SK-N-SH (cell line): ENCODE data around the gene THAP8. TPM values are rescaled to one million over a fixed set of nuclear protein-coding genes. Genes with fewer than 3 reads are reported as not detected.

ENCODE experiments used
- CTCF ChIA-PET: fragments of 300-600, 350-600 bp; formaldehyde crosslinking; extraction: SDS; loops from one replicate; lab custom pipeline; 2021; lab: Yijun Ruan, JAX
- POLR2A ChIA-PET: fragments of 350-600 bp; sonication (Branson Sonifier 250); formaldehyde crosslinking; extraction: SDS; loops from one replicate; lab custom pipeline; 2020; ENCODE audit warnings: antibody characterized with exemption, inconsistent platforms; lab: Yijun Ruan, JAX
- DNase-seq: peaks from one replicate; pipeline ENCODE4 v3.0.0; 2012
- H2AFZ ChIP-seq: fragments of 200-600 bp; sonication (generic); 2 replicates; pipeline ENCODE4 v1.8.1; 2016; ENCODE audit warnings: antibody characterized with exemption, mild to moderate bottlenecking, low read depth
- H3F3A ChIP-seq: fragments of 200-600 bp; sonication (generic); replicated peaks from 2 replicates; pipeline ENCODE3; 2016; ENCODE audit warnings: antibody characterized with exemption, mild to moderate bottlenecking; ENCODE audit not compliant: insufficient read depth
- H3K27ac ChIP-seq, 2 experiments: fragments of 200-500 bp in 1 of 2; fragments of 200-600 bp in 1 of 2; sonication (Bioruptor generic) in 1 of 2; sonication (generic), shearing (Covaris generic) in 1 of 2; 2 replicates each; pipeline versions ENCODE4 v1.5.1 to v1.6.1; 2014 to 2016; ENCODE audit warnings: low read depth in 2 of 2, inconsistent platforms in 1 of 2, low read length in 1 of 2, mild to moderate bottlenecking in 1 of 2, mixed read lengths in 1 of 2
- H3K27me3 ChIP-seq: fragments of 200-600 bp; sonication (generic), shearing (Covaris generic); 2 replicates; pipeline ENCODE4 v1.6.1; 2016; ENCODE audit warnings: mixed run types; ENCODE audit not compliant: insufficient read depth
- H3K36me3 ChIP-seq, 2 experiments: fragments of 200-500 bp in 1 of 2; fragments of 200-600 bp in 1 of 2; sonication (Bioruptor generic) in 1 of 2; sonication (generic) in 1 of 2; replicated peaks in 1 of 2; 2 replicates each; pipeline versions ENCODE3 to v1.5.1; 2014 to 2016; ENCODE audit warnings: low read length in 1 of 2, mild to moderate bottlenecking in 1 of 2; ENCODE audit not compliant: insufficient read depth in 2 of 2, control insufficient read depth in 1 of 2
- H3K4me1 ChIP-seq, 2 experiments: fragments of 200-500 bp in 1 of 2; fragments of 200-600 bp in 1 of 2; sonication (Bioruptor generic) in 1 of 2; sonication (generic), shearing (Covaris generic) in 1 of 2; 2 replicates each; pipeline versions ENCODE4 v1.5.1 to v1.6.1; 2014 to 2016; ENCODE audit warnings: low read depth in 1 of 2, low read length in 1 of 2, mixed run types in 1 of 2; ENCODE audit not compliant: insufficient read depth in 2 of 2, control insufficient read depth in 1 of 2
- H3K4me2 ChIP-seq: fragments of 200-600 bp; sonication (generic), shearing (Covaris generic); 2 replicates; pipeline ENCODE4 v1.6.1; 2017; ENCODE audit warnings: mixed run types
- H3K4me3 ChIP-seq, 2 experiments: fragments of 200-500 bp in 1 of 2; fragments of 200-600 bp in 1 of 2; sonication (Bioruptor generic) in 1 of 2; sonication (generic), shearing (Covaris generic) in 1 of 2; 2 replicates each; pipeline versions ENCODE4 v1.5.1 to v1.8.1; 2014 to 2016; ENCODE audit warnings: low read depth in 2 of 2, inconsistent platforms in 1 of 2, low read length in 1 of 2, mild to moderate bottlenecking in 1 of 2, mixed read lengths in 1 of 2, moderate library complexity in 1 of 2
- H3K79me2 ChIP-seq: fragments of 200-600 bp; sonication (generic); 2 replicates; pipeline ENCODE4 v1.8.1; 2017; ENCODE audit warnings: mild to moderate bottlenecking; ENCODE audit not compliant: insufficient read depth
- H3K9ac ChIP-seq: fragments of 200-600 bp; sonication (generic); 2 replicates; pipeline ENCODE4 v1.6.1; 2017; ENCODE audit warnings: mixed run types
- H3K9me2 ChIP-seq: fragments of 200-600 bp; sonication (generic); 2 replicates; pipeline ENCODE4 v1.6.1; 2017; ENCODE audit warnings: mixed run types
- H3K9me3 ChIP-seq: fragments of 200-600 bp; sonication (generic); 2 replicates; pipeline ENCODE4 v1.6.1; 2017; ENCODE audit warnings: mixed run types, mild to moderate bottlenecking, moderate library complexity
- H4K20me1 ChIP-seq: fragments of 200-600 bp; sonication (generic); 2 replicates; pipeline ENCODE4 v1.6.1; 2017; ENCODE audit warnings: mild to moderate bottlenecking, mixed run types; ENCODE audit not compliant: insufficient read depth
- CTCF ChIP-seq: fragments of 200-600 bp; sonication (generic); IDR thresholded peaks from 2 replicates; pipeline ENCODE4 v1.6.1; 2017; ENCODE audit warnings: antibody characterized with exemption, mild to moderate bottlenecking, moderate library complexity
- ELF1 ChIP-seq: IDR thresholded peaks from 2 replicates; pipeline ENCODE4 v1.4.0; 2012
- EZH2phosphoT487 ChIP-seq: fragments of 200-600 bp; sonication (generic); IDR thresholded peaks from 2 replicates; pipeline ENCODE4 v1.6.1; 2017; ENCODE audit warnings: low read depth, mixed run types, mild to moderate bottlenecking, antibody characterized with exemption, moderate library complexity, borderline replicate concordance
- FOSL2 ChIP-seq: IDR thresholded peaks from 2 replicates; pipeline ENCODE4 v1.4.0; 2012; ENCODE audit warnings: low read depth, mild to moderate bottlenecking, moderate library complexity, borderline replicate concordance
- FOXJ3 ChIP-seq: sonication (generic); formaldehyde crosslinking; IDR thresholded peaks from 2 replicates; pipeline ENCODE4 v1.5.1; 2020; ENCODE audit warnings: mild to moderate bottlenecking, missing genetic modification reagents
- GATA2 ChIP-seq: sonication (generic); formaldehyde crosslinking; IDR thresholded peaks from 2 replicates; pipeline ENCODE4 v1.5.0; 2020; ENCODE audit warnings: mild to moderate bottlenecking, missing genetic modification reagents
- IRF3 ChIP-seq: fragments of 150-350 bp; IDR thresholded peaks from 2 replicates; pipeline ENCODE4 v1.6.1; 2016; ENCODE audit warnings: mild to moderate bottlenecking, low read depth, low read length
- MEF2A ChIP-seq: IDR thresholded peaks from 2 replicates; pipeline ENCODE4 v1.4.0; 2012; ENCODE audit warnings: low read depth, borderline replicate concordance
- MXI1 ChIP-seq: IDR thresholded peaks from 2 replicates; pipeline ENCODE4 v1.6.1; 2012; ENCODE audit warnings: mild to moderate bottlenecking, low read depth, low read length, improper control_type of control experiment
- NFIC ChIP-seq: IDR thresholded peaks from 2 replicates; pipeline ENCODE4 v1.4.0; 2012; ENCODE audit warnings: borderline replicate concordance
- NRF1 ChIP-seq: IDR thresholded peaks from 2 replicates; pipeline ENCODE4 v1.6.1; 2012; ENCODE audit warnings: low read depth, mild to moderate bottlenecking, low read length
- RAD21 ChIP-seq: IDR thresholded peaks from 2 replicates; pipeline ENCODE4 v1.6.1; 2012; ENCODE audit warnings: mild to moderate bottlenecking, low read length
- RCOR1 ChIP-seq: fragments of 150-350 bp; IDR thresholded peaks from 2 replicates; pipeline ENCODE4 v1.6.1; 2017; ENCODE audit warnings: antibody characterized with exemption, low read length
- REST ChIP-seq: IDR thresholded peaks from 2 replicates; pipeline ENCODE4 v1.6.1; 2012; ENCODE audit warnings: mild to moderate bottlenecking, low read depth, low read length, moderate library complexity
- RXRA ChIP-seq: IDR thresholded peaks from 2 replicates; pipeline ENCODE4 v1.4.0; 2012; ENCODE audit warnings: low read depth, mild to moderate bottlenecking, borderline replicate concordance
- SIN3A ChIP-seq: IDR thresholded peaks from 2 replicates; pipeline ENCODE4 v1.6.1; 2012; ENCODE audit warnings: low read depth, mild to moderate bottlenecking, low read length, moderate library complexity, borderline replicate concordance
- SMC3 ChIP-seq: IDR thresholded peaks from 2 replicates; pipeline ENCODE4 v1.6.1; 2012; ENCODE audit warnings: low read depth, low read length, improper control_type of control experiment
- USF2 ChIP-seq: fragments of 150-350 bp; IDR thresholded peaks from 2 replicates; pipeline ENCODE4 v1.6.1; 2017; ENCODE audit warnings: antibody characterized with exemption, low read length, low read depth, borderline replicate concordance
- YY1 ChIP-seq: IDR thresholded peaks from 2 replicates; pipeline ENCODE4 v1.4.0; 2012; ENCODE audit warnings: low read depth, mild to moderate bottlenecking
- WGBS: methylation state at CpG from one replicate; pipeline ENCODE4 v1.1.6; 2017; ENCODE audit warnings: low lambda C conversion rate; 5-methylcytosine and 5-hydroxymethylcytosine counted together
- polyA plus RNA-seq, 3 experiments: library from polyadenylated mRNA; depleted of rRNA; stranded (reverse); fragments of >200 nt; gene quantifications; 2 replicates each; pipeline ENCODE4 v1.2.3, GENCODE V29; 2012

THAP8 gene
- polyA plus RNA-seq, 1 of the 3 experiments (the other 2 are of a cell fraction) = 6.3 TPM

- TF ChIP-seq FOSL2 (no peak), SMC3 (no peak), REST (no peak), YY1 (no peak), FOXJ3 (CRISPR knock-in tag) (no peak), RAD21 (no peak), USF2 (no peak)
Measured at GRCh38 chr19:36059180-36059910, 5.3 kb upstream of the THAP8 start (continued).

GRCh38 chr19:36058481-36059179, 4.5 kb upstream of the THAP8 start:
- Histone ChIP-seq H2AFZ (no peak overlapping the region), H3K79me2 (peaks cover 50% of the 10 kb centered on the region), H3K9ac (no peak overlapping the region), H3K9me3 (no peaks in the 10 kb centered on the region), H3K36me3 (peaks cover 0 to 5% of the 10 kb centered on the region in 2 experiments), H3K4me2 (no peak overlapping the region), H4K20me1 (peaks cover 17% of the 10 kb centered on the region; the same call in 1 of the 2 replicates), H3K27me3 (no peaks in the 10 kb centered on the region), H3K4me3 (no peak overlapping the region), H3K4me1 (peaks cover 0 to 5% of the 10 kb centered on the region in 2 experiments; a peak in 1 of 4 replicates), H3K9me2 (no peaks in the 10 kb centered on the region), H3K27ac (no peak overlapping the region), H3F3A (peaks cover 6% of the 10 kb centered on the region)
- ChIA-PET CTCF (interaction anchor here (1.1 to 1.3 kb wide), 3 partner anchors 17 to 113 kb away, joined by 3 to 4 read pairs (median 3); no protein-coding TSS in a partner anchor), POLR2A (no interaction called here)
- WGBS = 96% methylated on average over 12 of the region's 12 CpGs
- no peak for DNase-seq
- TF ChIP-seq SMC3 (no peak), IRF3 (no peak), EZH2phosphoT487 (no peak), NRF1 (no peak), CTCF (no peak), GATA2 (CRISPR knock-in tag) (no peak), MXI1 (no peak), USF2 (no peak), RXRA (no peak), SIN3A (no peak), ELF1 (no peak), RCOR1 (no peak), NFIC (no peak), MEF2A (no peak), FOXJ3 (CRISPR knock-in tag) (no peak)
